Effector CD8-positive, alpha-beta T cell (primary cell): ENCODE data around the gene BATF.

ENCODE experiments used
- DNase-seq: peaks from one replicate; lab custom pipeline; 2025; lab: John Stamatoyannopoulos, UW

Gene BATF

DNA sequence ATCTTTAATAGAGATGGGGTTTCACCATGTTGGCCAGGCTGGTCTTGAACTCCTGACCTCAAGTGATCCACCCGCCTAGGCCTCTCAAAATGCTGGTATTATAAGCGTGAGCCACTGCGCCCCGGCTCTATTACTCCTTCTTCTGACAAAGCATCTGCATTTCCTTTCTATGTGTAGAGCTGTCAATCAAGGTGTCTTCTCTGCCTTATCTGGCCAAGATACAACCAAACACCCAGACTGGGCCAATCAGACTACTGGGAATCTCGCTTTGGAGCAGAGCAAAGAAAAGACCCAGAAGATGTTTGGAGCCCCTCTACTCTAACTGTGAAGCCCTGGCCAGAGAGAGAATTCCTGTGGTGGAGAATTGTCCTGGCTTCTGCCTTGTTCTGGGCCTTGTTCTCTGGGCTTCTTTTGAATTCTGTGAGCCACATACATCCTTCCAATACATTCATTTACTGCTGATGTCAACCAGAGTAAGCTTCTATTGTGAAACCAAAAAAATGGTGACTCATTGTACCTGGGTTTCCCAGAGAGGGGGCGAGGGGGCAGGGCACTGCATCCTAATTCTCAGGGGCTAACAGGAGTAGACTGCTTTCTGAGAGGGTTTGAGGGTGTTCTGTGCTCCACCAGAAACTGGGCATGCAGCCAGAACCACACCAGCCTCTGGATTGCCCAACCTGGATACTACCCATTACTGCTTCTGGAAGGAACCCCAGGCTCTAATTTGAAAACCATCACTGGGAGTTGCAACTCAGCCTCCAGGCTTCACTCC, 37.4 kb downstream of the BATF start:
- DNase-seq, result no peak

GRCh38 chr14:75561013-75561432, 38.8 kb downstream of the BATF start:
- DNase-seq, result peak; percentile 15

DNA sequence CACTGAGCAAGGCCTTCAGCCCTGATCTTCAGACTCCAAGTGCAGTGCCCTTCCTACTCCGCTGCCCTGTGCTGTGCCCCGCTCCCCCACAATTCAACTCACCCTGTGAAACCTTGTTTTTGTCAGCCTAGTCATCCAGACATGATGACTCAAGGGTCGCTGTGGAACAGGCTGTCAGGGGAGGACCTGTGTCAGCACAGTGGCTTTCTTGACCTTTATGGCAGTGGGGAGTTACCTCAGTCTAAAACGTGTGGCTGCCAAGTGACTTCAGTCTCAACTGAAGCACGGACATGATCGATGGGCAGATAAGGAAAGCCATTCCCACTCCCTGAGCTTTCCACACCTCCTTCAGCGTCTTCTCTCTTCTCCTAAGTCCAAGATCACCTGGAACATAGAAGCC, 39.8 kb downstream of the BATF start:
- DNase-seq, result no peak

- no peak for DNase-seq
Measured at GRCh38 chr14:75562489-75562888, 40.2 kb downstream of the BATF start.

- no peak for DNase-seq
Measured at GRCh38 chr14:75563931-75564330, 41.7 kb downstream of the BATF start.

GRCh38 chr14:75565056-75565455, 42.8 kb downstream of the BATF start:
- DNase-seq, result no peak

DNA sequence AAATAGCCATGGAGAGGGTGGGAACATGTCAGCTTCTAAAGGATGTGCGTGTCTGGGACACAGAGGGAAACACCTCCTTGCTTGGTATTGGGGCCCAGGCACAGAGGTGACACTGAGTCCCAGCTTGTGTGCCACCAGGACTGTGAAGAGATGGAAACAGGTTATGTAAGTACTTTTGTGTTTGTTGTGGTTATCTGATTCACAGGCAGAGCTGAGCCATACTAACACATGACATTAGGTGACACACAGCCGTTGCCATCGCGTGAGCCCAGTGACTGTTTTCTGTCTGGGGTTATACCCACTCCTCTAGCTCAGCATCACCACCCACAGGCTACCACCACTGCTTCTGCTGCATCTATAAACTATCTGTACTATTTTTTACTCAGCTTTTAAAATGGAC, 44.1 kb downstream of the BATF start:
- no peak for DNase-seq

GRCh38 chr14:75566752-75567151, 44.5 kb downstream of the BATF start:
- DNase-seq, result no peak

DNA sequence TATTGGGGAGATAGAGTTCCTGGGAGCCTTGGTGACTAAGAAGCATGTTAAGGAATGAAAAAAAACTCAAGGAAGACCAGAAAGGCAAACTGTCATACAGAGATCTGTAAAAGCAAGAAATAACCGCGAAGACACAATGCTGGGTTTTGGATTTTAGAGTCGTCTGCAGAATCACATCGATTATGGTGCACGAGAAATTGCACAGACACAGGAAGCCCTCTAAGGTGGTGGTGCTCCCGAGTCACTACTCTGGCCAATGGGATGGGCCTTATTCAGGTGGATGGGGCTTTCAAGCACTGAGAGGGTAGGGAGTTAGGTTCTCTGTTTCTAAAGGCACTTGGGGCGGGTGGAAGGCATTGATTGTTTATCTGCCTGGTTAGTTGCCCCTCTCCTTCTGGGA, 45.9 kb downstream of the BATF start:
- no peak for DNase-seq

- no peak for DNase-seq
Measured at GRCh38 chr14:75568791-75569190, 46.5 kb downstream of the BATF start.

- DNase-seq, result no peak
Measured at GRCh38 chr14:75570797-75571196, 48.5 kb downstream of the BATF start.

- DNase-seq, result no peak
Measured at GRCh38 chr14:75572104-75572503, 49.8 kb downstream of the BATF start.

DNA sequence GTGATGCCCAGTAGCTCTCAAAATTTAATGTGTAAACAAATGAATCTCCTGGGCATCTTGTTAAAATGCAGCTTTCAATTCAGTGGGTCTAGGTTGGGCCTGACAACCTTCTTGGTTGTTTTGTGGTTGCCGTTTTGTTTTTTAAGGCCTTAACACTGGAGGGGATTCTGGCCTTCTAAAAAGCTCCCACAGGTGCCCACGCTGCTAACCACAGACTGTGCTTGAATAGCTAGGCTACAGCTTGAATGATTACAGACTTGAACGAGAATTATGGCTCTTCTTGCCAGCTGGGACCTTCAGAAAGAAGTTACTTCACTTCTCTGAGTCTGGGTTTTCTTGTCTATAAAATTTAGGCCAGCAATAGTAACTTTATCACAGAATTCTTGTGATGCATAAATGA, 54.8 kb downstream of the BATF start:
- no peak for DNase-seq

DNA sequence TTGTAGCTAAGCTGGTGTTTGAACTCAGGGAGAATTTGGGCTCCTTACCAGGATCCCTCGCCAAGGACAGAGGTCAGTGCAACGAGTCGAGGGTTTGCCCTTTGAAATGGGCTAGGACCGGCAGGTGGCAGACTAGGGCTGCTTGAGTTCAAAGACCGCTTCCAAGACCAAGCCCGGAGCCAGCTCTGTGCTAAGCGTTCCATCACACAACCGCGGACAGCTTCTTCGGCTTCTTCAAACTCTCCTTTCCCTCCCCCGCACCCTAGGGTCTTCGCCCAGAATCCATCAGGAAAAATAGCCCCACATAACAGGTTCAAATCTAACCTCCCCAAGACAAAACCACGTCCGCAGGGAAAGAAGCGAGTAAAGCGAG, 55.4 kb downstream of the BATF start:
- peak; percentile 31 for DNase-seq

- DNase-seq, result peak; percentile 13
Measured at GRCh38 chr14:75578102-75578785, 56.0 kb downstream of the BATF start, which contains the start of gene FLVCR2. Gene FLVCR2 (plus strand): TSS chr14:75578620. CDS start chr14:75578973, 353 bp downstream.

- no peak for DNase-seq
Measured at GRCh38 chr14:75578786-75579337, 56.6 kb downstream of the BATF start.

GRCh38 chr14:75579338-75579864, 57.1 kb downstream of the BATF start:
- DNase-seq, result no peak

GRCh38 chr14:75579882-75580281, 57.6 kb downstream of the BATF start:
- no peak for DNase-seq

DNA sequence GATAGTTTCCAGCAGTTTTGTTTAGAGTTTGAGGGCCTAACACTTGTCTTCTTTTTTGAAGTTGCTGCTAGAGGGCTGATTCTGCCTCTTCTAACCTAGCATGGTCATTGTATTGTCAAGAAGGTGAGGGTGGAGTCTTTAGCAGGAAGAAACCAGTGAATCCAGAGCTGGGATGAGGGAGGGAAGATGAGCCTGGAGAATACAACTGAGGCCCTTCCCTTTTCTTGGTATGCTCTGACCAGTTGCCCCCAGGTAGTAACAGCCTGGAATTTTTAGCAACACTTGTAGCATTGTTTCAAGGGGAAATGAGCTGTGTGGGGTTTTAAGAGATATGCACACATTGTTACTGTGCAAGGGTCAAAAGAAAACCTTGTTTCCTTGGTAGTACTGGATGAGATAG, 65.1 kb downstream of the BATF start:
- no peak for DNase-seq

DNA sequence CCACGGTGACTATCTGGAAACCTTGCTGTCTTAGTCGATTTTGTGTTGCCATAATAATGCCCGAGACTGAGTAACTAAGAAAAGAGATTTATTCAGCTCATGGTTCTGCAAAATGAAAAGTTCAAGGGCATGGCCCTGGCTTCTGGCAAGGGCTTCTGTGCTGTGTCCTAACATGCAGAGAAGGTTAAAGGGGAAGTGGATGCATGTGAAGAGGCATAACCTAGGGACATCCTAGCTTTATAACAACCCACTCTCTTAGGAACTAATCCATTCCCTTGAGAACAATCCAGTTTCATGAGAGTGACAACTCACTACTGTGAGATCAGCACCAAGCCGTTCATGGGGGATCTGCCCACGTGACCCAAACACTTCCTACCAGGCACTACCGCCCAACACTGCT, 67.7 kb downstream of the BATF start:
- DNase-seq, result no peak

- DNase-seq, result no peak
Measured at GRCh38 chr14:75591331-75591946, 69.2 kb downstream of the BATF start.

DNA sequence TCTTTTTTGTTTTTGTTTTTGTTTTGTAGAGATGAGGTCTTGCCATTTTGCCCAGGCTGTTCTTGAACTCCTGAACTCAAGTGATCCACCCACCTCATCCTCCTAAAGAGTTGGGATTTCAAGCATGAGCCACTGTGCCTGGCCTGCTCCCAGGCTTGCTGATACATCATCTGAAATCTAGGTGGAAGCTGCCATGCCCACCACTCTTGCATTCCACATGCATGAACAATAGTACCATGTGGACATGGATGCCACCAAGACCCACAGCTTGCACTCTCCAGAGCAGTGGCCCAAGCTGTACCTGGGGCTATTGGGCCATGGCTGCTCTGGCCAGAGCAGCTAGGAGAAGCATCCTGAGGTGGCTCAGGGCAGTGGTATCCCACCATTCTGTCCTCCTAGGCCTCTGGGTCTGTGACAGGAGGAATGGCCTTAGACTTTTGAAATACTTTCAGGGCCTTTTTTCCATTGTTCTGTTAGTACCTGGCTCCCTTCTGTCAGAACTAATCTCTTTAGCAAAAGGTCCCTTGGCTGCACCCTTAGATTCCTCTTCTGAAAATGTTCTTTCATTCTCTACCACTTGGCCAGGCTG, 69.8 kb downstream of the BATF start:
- DNase-seq, result no peak
